Hematopoietic multipotent progenitor cell (in vitro differentiated cells): Measurements from ENCODE around the gene FIG4. TPM values are rescaled to one million over a fixed set of nuclear protein-coding genes. Genes with fewer than 3 reads are reported as not detected.
"Not testable (repeated sequence)": the region's sequence is repeated elsewhere in the genome, so short reads cannot be mapped to it uniquely, and the experiment has no call there.

Experiments used
- DNase-seq, 3 donors: peaks; one replicate each; pipeline ENCODE4 v3.0.0-alpha.2; 2011 to 2015; ENCODE audit warnings: low read depth in 2 of 3, low spot score in 2 of 3
- total RNA-seq: library from RNA; depleted of rRNA; stranded (reverse); fragments of >200 nt; gene quantifications from one replicate; pipeline ENCODE4 v1.2.3, GENCODE V29; 2012

Gene FIG4
- total RNA-seq, 1 donor, result 8.3 TPM

DNA sequence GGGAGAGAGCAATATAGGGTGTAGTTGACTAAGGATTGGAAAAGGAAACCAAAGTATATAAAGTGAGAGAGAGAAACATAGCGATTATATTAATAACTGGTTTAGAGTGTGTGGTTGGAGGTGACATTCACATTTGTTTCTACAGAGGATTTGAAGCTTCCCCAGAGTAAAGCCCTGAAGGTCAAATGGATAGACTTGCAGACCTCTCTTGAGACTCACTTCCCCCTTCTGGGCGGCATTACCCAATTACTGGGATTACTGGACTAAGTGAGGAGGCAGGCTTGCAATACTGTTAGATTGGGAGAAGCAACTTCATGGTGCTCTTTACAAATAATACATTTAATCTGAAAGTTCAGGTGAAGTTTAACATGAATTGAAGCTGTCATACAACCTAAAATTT lies 10.7 kb downstream of the FIG4 start:
- no peak for DNase-seq

DNA sequence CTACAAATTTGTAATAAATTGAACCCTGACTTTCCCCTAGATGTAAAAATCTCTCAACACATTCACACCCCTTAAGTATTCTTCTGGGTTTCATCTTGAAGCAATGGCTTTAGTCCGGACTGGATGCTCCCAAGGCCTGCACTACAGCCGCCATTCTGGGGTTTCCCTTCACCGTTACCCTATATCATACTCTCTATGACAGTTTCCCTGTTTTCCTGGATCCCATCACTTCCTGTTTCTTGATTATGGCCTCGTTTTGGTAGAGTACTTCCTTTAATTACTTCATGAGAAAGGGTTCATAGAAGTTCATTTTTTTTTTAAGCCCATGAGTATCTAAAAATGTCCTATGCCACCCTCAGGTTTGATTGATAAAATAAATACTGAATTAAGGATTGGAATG lies 11.7 kb downstream of the FIG4 start:
- peak in 1 of 3 donors; percentile 32 for DNase-seq

DNA sequence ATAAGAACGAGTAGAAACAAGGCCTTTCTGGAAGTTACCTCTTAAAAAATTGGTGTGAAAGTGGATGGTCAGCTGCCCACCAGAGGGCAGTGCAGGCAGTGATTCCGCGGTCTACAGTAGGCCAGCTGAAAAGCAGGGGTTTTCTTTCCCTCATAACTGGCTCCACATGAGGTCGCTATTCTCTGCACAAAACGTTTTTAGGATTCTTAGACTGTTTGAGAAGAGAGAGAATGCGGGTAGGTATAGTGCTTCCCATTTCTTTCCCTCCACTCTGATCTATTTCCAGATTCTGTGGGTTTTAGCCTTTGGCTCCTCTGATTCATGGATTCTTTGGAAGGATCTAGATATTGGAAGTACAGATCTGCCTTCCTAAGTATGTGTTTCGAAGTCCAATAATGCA lies 14.2 kb downstream of the FIG4 start:
- peak; percentile 41 to 93 (median 86) for DNase-seq

DNA sequence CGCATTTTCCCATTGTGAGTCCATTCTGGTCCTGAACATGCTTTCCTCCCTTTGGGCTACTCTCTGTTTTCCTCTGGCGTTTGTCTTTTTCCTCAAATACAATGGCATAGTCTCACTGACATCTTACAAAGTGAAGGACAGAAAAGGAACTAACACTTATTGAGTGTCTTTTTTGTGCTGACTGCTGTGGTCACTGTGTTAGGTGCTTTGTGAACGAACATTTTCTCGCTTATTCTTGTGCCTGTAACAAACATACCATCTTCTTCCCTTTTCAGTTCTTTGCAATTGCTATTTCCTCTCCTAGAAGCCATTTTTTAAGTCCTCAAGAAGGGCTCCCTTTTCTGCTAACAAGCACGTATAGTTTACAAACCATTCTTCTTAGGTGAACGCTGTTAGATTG lies 15.4 kb downstream of the FIG4 start:
- DNase-seq, result no peak

DNA sequence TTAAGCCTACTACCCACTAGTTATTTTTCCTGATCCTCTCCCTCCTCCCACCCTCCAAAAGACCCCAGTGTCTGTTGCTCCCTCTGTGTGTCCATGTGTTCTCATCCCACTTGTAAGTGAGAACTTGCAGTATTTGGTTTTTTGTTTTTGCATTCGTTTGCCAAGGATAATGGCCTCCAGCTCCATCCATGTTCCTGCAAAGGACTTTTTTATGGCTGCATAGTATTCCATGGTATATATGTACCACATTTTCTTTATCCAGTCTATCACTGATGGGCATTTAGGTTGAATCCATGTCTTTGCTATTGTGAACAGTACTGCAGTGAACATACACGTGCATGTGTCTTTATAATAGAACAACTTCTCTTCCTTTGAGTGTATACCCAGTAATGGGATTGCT lies 17.0 kb downstream of the FIG4 start:
- not testable (repeated sequence) for DNase-seq

DNA sequence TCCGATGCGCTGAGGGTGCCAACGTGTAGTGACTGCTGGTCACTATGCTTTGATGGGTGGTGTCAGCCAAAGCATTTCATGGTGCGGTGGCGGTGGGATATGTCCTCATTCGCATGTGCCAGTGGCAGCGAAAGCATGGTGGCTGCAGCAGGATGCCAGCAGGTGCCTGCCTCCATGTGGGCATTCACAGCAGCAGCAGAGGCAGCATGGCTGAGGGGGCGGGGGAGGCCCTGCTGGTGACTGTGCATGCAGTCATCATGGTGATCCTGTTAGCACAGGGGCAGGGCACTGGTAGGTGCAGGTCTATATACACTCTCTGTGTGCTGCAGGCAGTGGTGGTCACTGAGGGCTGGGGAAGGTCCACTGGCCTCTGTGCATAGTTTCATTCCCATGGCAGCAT lies 22.0 kb downstream of the FIG4 start:
- no peak for DNase-seq

DNA sequence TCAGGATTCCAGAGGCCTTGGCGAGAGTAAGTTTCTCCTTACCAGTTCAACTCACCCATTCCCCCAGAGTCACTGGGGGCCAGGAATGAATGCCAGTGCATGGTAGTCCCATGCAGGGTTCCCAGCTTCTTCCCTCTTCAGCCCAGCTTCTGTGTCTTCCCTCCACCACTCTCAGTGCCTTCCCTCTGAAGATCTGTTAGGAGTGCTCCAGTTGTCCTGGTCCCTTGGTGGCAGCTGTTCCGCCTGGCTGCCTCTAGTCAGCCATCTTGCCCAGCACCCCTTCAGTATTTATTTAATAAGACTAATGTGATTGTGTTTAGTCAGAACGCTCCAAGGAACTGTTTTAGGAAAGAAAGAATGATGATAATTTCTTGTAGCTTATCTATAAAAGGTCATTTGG lies 23.1 kb downstream of the FIG4 start:
- no peak for DNase-seq

DNA sequence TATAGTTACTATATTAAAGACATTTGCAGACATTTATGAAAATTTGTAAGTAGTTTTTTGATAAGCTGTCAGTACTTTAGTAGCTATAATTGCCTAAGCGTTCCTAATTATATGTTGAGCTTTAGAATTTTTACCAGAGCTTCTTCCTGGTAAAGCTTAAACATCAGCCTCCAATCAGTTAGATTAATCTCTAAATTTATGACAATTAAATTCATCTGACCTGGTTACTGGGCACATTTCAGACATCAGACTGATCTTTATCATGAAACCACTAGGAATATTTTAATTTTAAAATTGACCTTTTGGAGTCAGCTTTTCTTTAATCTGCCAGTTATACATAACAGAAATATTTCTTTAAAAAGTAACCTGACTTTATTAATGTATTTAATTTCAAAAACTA lies 23.5 kb downstream of the FIG4 start:
- DNase-seq, result no peak

DNA sequence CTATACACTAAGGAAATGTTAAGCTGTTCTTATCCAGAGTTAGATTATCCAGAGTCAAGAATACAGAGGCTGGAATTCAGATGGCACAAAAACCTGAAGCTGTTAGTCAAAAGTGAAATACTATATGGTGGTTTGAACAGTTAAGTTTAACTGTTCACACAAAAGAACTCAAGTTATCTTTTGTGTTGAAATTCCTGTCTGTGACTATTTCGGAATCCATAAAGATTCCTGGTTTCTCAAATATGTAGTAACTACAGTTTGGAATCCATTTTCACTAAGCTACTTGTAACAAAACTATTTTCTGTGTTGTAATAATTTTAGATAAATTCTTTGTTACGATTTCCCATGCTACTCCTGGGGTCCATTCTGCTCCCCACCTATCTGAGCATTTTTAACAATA lies 24.5 kb downstream of the FIG4 start:
- DNase-seq, result no peak

DNA sequence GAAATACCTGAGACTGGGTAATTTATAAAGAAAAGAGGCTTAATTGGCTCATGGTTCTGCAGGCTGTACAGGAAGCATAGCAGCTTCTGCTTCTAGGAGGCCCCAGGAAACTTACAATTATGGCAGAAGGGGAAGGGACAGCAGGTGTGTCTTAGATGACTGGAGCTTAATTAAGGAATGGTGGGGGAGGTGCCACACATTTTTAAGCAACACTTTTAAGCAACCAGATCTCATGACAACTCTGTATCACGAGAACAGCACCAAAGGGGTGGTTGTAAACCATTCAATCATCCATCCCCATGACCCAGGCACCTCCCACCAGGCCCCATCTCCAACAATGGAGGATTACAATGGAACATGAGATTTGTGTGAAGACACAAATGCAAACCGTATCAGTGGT lies 26.9 kb downstream of the FIG4 start:
- no peak for DNase-seq

DNA sequence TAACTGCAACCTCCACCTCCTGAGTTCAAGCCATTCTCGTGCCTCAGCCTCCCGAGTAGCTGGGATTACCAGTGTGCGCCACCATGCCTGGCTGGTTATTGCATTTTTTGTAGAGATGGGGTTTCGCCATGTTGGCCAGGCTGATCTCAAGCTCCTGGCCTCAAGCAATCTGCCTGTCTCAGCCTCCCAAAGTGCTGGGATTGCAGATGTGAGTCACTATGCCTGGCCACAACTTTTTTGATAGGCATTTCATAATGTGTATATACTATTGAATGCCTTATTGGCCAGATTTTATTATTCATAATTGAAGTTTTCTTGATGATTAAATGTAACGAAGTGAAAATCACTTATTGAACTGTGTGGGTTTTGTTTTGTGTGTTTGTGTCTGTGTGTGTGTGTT lies 27.9 kb downstream of the FIG4 start:
- DNase-seq, result no peak

DNA sequence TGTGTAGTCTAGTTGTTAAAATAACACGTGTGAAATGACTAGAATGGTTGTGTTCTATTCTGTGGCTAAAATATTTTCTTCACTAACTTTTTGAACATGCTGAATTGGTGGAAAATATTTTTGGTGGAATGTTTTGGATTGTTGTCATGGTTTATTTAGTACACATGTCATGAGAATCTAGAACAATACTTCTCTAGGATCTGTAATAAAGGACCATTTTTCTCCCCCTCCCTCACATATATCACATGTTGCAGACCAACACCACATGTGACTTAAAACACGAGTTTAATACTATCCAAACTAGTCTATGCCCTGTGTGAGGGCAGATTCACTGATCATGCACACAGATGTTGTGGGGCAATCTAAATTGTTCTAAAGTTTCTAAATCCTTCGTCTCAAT lies 29.2 kb downstream of the FIG4 start:
- DNase-seq, result no peak

DNA sequence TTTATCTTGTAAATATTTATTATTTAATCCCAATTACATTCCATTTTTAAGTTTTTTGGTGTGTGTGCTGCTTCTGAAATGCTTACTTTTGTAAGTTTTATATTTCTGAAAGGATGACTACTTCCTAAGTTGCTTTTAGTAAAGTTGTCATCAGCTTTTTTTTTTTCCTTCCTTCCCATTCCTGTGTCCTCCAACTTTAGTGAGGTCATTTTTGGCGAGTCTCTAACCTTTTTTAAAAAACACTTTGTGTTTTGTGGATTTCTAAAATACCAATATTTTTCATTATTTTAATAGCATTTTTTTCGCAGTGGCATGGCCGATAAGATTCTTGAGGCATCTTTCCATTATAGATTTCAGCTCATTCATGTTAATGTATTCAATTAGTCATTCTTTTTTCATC lies 30.9 kb downstream of the FIG4 start:
- DNase-seq, result no peak

DNA sequence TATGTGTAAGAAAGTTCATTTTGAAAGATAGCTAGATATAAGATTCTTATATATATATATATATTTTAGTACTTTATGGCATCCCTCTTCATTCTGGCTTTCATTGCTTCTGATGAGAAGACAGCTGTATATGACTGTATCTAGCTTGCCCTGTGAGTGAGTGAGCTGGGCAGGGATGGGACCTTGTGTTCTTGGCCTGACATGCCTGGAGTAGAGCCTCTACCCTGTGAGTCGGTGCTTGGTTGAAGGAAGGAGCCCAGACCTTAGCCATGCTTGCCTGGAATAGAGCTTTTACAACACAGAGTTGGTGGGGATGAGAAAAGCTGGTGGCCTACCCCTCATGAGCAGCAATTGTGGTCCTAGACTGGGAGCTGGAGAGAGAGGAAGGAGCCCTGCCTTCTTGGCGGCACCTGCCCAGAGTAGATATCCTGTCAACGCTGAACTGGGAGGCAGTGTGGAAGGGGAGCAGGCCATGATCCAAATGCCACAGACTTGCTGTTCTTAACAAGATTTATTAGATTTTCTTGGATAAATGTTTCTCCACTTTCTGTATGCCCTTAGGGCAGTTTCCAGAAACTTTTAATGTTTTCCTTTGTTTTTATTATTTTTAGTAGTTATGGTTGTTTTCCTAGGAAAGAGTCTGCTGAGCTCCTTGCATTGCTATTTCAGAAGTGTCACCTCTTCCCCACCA lies 31.6 kb downstream of the FIG4 start:
- DNase-seq, result no peak

DNA sequence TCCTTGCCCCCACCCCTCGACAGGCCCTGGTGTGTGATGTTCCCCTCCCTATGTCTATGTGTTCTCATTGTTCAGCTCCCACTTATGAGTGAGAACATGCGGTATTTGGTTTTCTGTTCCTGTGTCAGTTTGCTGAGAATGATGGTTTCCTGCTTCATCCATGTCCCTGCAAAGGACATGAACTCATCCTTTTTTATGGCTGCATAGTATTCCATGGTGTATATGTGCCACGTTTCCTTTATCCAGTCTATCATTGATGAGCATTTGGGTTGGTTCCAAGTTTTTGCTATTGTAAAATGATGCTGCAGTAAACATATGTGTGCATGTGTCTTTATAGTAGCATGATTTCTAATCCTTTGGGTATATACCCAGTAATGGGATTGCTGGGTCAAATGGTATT lies 34.2 kb downstream of the FIG4 start:
- DNase-seq, result not testable (repeated sequence)

DNA sequence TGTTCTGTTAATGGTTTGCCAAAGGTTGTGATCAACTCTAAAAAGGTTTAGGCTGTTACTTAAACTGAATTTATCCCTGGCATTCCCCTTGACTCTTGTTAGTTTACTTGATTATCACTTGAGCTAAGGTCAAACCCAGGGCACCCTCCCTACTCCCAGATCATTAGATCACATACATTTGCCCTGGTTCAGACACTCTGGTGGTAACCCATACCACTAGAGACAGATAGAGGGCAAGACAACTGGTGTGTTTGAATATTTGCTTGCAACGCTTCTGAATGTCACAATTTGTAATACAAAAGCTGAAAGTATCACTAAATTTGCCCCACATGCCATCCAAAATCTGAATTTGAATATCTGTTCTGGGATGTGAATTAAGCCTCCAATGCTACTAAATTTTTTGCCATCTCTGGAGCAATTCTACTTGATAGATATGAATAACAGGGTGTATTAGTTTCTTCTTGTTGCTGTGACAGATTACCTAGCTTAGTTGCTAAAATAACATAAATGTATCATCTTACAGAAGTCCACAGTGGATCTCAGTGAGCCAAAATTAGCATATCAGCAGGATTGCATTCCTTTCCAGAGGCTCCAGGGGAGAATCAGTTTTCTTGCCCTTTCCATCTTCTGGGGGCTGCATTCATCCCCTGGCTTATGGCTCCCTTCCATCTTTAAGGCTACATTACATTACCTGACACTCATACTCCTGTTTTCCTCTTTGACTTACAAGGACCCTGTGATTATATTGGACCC lies 45.4 kb downstream of the FIG4 start:
- DNase-seq, result no peak

DNA sequence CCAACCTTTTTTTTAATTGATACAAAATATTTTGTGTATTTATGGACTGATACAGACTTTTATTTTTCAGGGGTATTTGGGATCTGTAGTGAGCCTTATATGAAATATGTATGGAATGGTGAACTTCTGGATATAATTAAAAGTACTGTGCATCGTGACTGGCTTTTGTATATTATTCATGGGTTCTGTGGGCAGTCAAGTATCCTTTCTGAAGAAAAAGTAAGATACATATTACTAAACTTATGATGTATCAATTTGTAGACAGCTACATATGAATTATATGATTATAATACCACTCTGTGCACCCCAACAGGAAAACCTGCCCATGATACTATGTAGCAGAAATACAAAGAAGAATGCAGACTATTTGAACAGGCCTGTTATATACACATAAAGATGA lies 47.2 kb downstream of the FIG4 start:
- no peak for DNase-seq

DNA sequence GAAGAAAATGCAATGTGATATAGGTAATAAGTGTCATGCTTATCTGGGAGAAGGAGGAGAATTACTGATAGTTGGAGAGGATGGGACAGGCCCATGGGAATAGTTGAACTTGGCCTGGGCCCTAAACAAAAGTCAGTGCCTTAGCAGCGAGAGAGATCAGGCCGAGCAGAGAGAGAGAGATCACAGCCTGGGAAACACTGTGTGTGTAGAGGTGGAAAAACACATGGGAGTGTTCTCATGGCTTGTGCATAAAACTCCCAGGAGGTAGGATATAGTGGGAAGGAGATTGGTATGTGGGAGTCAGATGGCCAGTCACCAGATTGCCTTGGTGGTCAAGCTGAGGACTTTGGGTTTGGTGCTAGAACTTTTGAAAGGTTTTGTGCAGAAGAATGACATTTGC lies 47.6 kb downstream of the FIG4 start:
- no peak for DNase-seq

DNA sequence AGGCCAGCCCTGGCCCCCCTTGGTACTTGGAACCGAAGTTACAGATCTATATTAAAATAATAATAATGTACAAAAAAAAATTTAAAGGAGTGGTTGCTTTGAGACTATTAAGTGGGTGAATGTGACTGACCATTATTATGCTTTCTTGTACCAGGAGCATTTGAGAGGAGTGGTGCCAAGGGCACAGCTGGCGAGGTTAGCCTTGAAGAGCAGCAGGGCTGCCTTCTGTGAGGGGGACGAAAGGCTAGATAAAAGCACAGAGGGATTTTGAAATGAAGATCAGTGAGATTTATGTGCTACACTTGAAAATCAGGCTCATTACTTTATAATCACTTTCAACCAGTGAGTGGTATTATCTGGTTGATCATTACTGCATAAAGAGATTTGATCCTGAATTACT lies 48.6 kb downstream of the FIG4 start:
- DNase-seq, result no peak

DNA sequence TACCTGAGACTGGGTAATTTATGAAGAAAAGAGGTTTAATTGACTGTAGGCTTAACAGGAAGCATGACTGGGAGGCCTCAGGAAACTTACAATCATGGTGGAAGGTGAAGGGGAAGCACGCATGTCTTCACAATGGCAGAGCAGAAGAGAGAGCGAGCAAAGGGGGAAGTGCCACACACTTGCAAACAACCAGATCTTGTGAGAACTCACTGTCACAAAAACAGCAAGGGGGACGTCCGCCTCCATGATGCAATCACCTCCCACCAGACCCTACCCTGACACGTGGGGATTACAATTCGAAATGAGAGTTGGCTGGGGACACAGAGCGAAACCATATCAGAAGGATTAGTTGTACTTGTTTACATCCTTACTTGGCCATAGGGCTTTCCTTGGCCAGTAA lies 49.7 kb downstream of the FIG4 start:
- no peak for DNase-seq

DNA sequence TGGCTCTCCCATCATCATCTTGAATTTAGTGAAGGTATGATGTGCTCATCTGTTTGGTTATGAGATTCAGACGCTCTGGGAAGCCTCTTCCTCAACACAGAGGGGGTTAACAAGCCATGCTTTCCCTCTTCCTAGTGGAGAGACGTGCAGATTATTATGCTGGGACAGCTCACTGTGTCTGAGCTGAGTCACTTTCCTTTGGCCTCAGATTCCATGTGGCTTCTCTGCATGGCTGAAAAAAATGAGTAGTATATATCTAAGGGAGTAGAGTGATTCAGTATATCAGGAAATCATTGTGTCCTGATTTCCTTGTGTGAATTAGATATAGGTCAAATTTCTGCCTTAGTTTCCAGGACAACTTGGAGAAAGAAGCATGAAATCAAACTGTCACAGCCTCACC lies 52.6 kb downstream of the FIG4 start:
- no peak for DNase-seq

DNA sequence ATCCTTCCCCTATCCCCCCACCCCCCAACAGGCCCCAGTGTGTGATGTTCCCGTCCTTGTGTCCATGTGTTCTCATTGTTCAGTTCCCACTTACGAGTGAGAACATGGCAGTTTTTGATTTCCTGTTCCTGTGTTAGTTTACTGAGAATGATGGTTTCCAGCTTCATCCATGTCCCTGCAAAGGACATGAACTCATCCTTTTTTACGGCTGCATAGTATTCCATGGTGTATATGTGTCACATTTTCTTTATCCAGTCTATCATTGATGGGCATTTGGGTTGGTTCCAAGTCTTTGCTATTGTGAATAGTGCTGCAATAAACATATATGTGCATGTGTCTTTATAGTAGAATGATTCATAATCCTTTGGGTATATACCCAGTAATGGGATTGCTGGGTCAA lies 53.7 kb downstream of the FIG4 start:
- not testable (repeated sequence) for DNase-seq

DNA sequence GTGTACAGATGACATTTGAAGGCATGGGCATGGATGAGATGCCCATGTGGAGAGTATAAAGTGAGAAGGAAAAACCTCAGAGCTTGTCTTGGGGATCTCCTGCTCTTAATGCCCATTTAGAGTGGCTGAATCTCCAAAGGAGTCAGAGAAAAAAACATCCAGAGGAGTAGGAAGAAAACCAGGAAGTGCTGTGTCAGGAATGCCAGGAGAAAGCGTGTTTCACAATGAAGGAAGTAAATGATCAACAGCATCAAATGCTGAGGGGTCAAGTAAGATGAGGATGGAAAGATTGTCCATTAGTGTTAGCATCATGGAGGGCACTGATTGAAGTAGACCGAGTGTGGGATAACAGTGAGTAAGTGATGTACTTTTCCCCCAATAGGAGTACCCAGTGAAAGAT lies 56.1 kb downstream of the FIG4 start:
- DNase-seq, result no peak
